NB4 (cell line): ENCODE data around the gene CCSER1.
"Not testable (repeated sequence)": the region's sequence is repeated elsewhere in the genome, so short reads cannot be mapped to it uniquely, and the experiment has no call there.

Experiments used
- DNase-seq: peaks from one replicate; pipeline ENCODE4 v3.0.0; 2010; ENCODE audit warnings: low read depth
- H3K4me3 ChIP-seq: one replicate; pipeline ENCODE4 v1.5.1; 2011; ENCODE audit warnings: mild to moderate bottlenecking, low read depth, low read length, moderate library complexity
- CTCF ChIP-seq: IDR thresholded peaks from one replicate; pipeline ENCODE4 v1.5.1; 2012; ENCODE audit warnings: low read depth, low read length
- MYC ChIP-seq: IDR thresholded peaks from 2 replicates; pipeline ENCODE4 v1.6.1; 2011; ENCODE audit warnings: low read depth, low read length
- POLR2A ChIP-seq: IDR thresholded peaks from 2 replicates; pipeline ENCODE4 v1.6.1; 2011; ENCODE audit warnings: mild to moderate bottlenecking; ENCODE audit not compliant: insufficient read length; ENCODE audit errors: extremely low read depth
- TF ChIP-seq, protein P1 (sequence below): IDR thresholded peaks from 2 replicates; pipeline ENCODE4 v1.6.1; 2011; ENCODE audit warnings: low read depth, low read length

Gene CCSER1

GRCh38 chr4:91127192-91127591, 1000.0 kb downstream of the CCSER1 start:
- no peak for TF ChIP-seq CTCF
- TF ChIP-seq, protein P1, sequence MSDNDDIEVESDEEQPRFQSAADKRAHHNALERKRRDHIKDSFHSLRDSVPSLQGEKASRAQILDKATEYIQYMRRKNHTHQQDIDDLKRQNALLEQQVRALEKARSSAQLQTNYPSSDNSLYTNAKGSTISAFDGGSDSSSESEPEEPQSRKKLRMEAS: no peak
- no peak for TF ChIP-seq POLR2A
- no peak overlapping the region for H3K4me3 ChIP-seq
- DNase-seq: no peak

GRCh38 chr4:91127831-91128230, 1000.6 kb downstream of the CCSER1 start:
- H3K4me3 ChIP-seq: no peak overlapping the region
- TF ChIP-seq, protein P1: no peak
- TF ChIP-seq CTCF (no peak), MYC (no peak), POLR2A (no peak)
- no peak for DNase-seq

GRCh38 chr4:91128519-91128918, 1001.3 kb downstream of the CCSER1 start:
- DNase-seq: no peak
- no peak overlapping the region for H3K4me3 ChIP-seq
- no peak for TF ChIP-seq CTCF
- TF ChIP-seq, protein P1: no peak
- no peak for TF ChIP-seq POLR2A
- no peak for TF ChIP-seq MYC

DNA sequence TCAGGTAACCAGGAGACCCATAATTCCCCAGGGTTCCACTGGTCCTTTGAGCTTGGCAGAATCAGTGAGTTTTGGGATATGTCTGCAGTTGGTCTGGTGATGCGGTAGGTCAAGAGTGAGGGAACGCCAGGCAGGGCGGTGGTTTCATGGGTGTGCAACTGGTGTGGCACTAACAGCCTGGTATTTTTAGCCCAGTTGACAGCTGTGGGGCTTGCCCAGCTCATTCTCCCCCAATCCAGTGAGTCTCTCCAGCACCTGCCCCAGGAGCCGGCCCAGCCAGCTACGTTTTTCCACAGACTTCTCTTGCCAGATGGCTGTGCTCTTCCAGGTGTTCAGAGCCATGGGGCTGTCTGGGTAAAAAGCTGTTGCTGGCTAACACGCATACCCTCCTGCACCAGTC, 1019.9 kb downstream of the CCSER1 start:
- no peak overlapping the region for H3K4me3 ChIP-seq
- TF ChIP-seq MYC: no peak
- TF ChIP-seq, protein P1: no peak
- TF ChIP-seq CTCF: no peak
- no peak for TF ChIP-seq POLR2A
- no peak for DNase-seq

- H3K4me3 ChIP-seq, DNase-seq: not testable (repeated sequence)
These were observed 1026.8 kb downstream of the CCSER1 start for GRCh38 chr4:91154041-91154440.

GRCh38 chr4:91167864-91168653, 1040.9 kb downstream of the CCSER1 start:
- not testable (repeated sequence) for DNase-seq, H3K4me3 ChIP-seq

GRCh38 chr4:91170768-91171167, 1043.6 kb downstream of the CCSER1 start:
- TF ChIP-seq CTCF (no peak), POLR2A (no peak), MYC (no peak)
- no peak overlapping the region for H3K4me3 ChIP-seq
- no peak for DNase-seq
